ENCODE data around the gene TCEANC.

TCEANC gene

GRCh38 chrX:13614154-13614553 is 38.8 kb upstream of the TCEANC start:
- Histone ChIP-seq H3K9me3 (replicated peaks in 1 of 2; ENCODE audit: control insufficient read depth in 2 of 2, insufficient read depth in 1 of 2, low read depth in 1 of 2, low read length in 2 of 2) (no peaks in the 10 kb centered on the region), H3K18ac (ENCODE audit: low read length) (no peak overlapping the region), H3K4me3 (ENCODE audit: low read length in 2 of 2) (no peak overlapping the region), H3K23ac (ENCODE audit: low read depth, low read length, poor library complexity) (no peak overlapping the region), H4K91ac (ENCODE audit: low read depth, low read length, poor library complexity) (no peak overlapping the region), H4K8ac (ENCODE audit: low read depth, low read length) (no peak overlapping the region), H3K4ac (ENCODE audit: low read length) (no peak overlapping the region), H3K36me3 (replicated peaks in 1 of 2; ENCODE audit: control insufficient read depth in 2 of 2, insufficient read depth in 2 of 2, low read length in 2 of 2) (no peaks in the 10 kb centered on the region), H3K9ac (ENCODE audit: low read depth, low read length, poor library complexity) (no peak overlapping the region), H3K27ac (replicated peaks; ENCODE audit: low read length) (no peak overlapping the region), H2BK15ac (ENCODE audit: low read length) (no peak overlapping the region), H3K27me3 (ENCODE audit: control insufficient read depth in 3 of 3, insufficient read depth in 3 of 3, low read depth in 1 of 3, low read length in 3 of 3) (peaks cover 0 to 2% (median 0%) of the 10 kb centered on the region in 3 experiments), H2AFZ (ENCODE audit: low read length) (no peak overlapping the region), H3K79me1 (ENCODE audit: low read depth, low read length) (no peaks in the 10 kb centered on the region), H2BK5ac (ENCODE audit: low read length) (no peak overlapping the region), H2BK12ac (ENCODE audit: low read length) (no peak overlapping the region), H2AK5ac (ENCODE audit: low read depth, low read length) (no peak overlapping the region), H2BK120ac (ENCODE audit: low read depth, low read length) (no peak overlapping the region), H3K4me2 (ENCODE audit: insufficient read depth, low read length, poor library complexity, severe bottlenecking) (no peak overlapping the region), H3K4me1 (ENCODE audit: control insufficient read depth in 2 of 2, insufficient read depth in 1 of 2, low read depth in 1 of 2, low read length in 2 of 2) (no peaks in the 10 kb centered on the region), H3K14ac (ENCODE audit: low read length) (no peak overlapping the region)
- no peak for DNase-seq (ENCODE audit: low spot score)

GRCh38 chrX:13620207-13620606 is 32.7 kb upstream of the TCEANC start:
- Histone ChIP-seq H3K14ac (ENCODE audit: low read length) (no peak overlapping the region), H3K79me1 (ENCODE audit: low read depth, low read length) (no peaks in the 10 kb centered on the region), H3K18ac (ENCODE audit: low read length) (no peak overlapping the region), H3K9me3 (replicated peaks in 1 of 2; ENCODE audit: control insufficient read depth in 2 of 2, insufficient read depth in 1 of 2, low read depth in 1 of 2, low read length in 2 of 2) (no peaks in the 10 kb centered on the region), H3K23ac (ENCODE audit: low read depth, low read length, poor library complexity) (no peak overlapping the region), H2BK15ac (ENCODE audit: low read length) (no peak overlapping the region), H4K91ac (ENCODE audit: low read depth, low read length, poor library complexity) (no peak overlapping the region), H2AK5ac (ENCODE audit: low read depth, low read length) (no peak overlapping the region), H2BK120ac (ENCODE audit: low read depth, low read length) (no peak overlapping the region), H3K9ac (ENCODE audit: low read depth, low read length, poor library complexity) (no peak overlapping the region), H3K4ac (ENCODE audit: low read length) (no peak overlapping the region), H2AFZ (ENCODE audit: low read length) (no peak overlapping the region), H3K4me1 (ENCODE audit: control insufficient read depth in 2 of 2, insufficient read depth in 1 of 2, low read depth in 1 of 2, low read length in 2 of 2) (no peaks in the 10 kb centered on the region), H3K27me3 (ENCODE audit: control insufficient read depth in 3 of 3, insufficient read depth in 3 of 3, low read depth in 1 of 3, low read length in 3 of 3) (peaks cover 0 to 3% (median 0%) of the 10 kb centered on the region in 3 experiments), H2BK5ac (ENCODE audit: low read length) (no peak overlapping the region), H3K27ac (replicated peaks; ENCODE audit: low read length) (no peak overlapping the region), H4K8ac (ENCODE audit: low read depth, low read length) (no peak overlapping the region), H3K4me2 (ENCODE audit: insufficient read depth, low read length, poor library complexity, severe bottlenecking) (no peak overlapping the region), H2BK12ac (ENCODE audit: low read length) (no peak overlapping the region), H3K36me3 (replicated peaks in 1 of 2; ENCODE audit: control insufficient read depth in 2 of 2, insufficient read depth in 2 of 2, low read length in 2 of 2) (no peaks in the 10 kb centered on the region), H3K4me3 (ENCODE audit: low read length in 2 of 2) (no peak overlapping the region)
- no CpG with 5 or more reads among the region's 1 CpG for WGBS, 2 donors (ENCODE audit: extremely low coverage in 2 of 2, insufficient read length in 2 of 2, insufficient replicate concordance in 1 of 2)
- no peak for DNase-seq (ENCODE audit: low spot score)

- no peak overlapping the region for H3K4ac ChIP-seq (ENCODE audit: low read length)
- H3K9ac ChIP-seq (ENCODE audit: low read depth, low read length, poor library complexity): no peak overlapping the region
- H2BK12ac ChIP-seq (ENCODE audit: low read length): no peak overlapping the region
- no peaks in the 10 kb centered on the region for H3K9me3 ChIP-seq (replicated peaks in 1 of 2; ENCODE audit: control insufficient read depth in 2 of 2, insufficient read depth in 1 of 2, low read depth in 1 of 2, low read length in 2 of 2)
- no peak for DNase-seq (ENCODE audit: low spot score)
- no peak overlapping the region for H4K8ac ChIP-seq (ENCODE audit: low read depth, low read length)
- H2BK5ac ChIP-seq (ENCODE audit: low read length): no peak overlapping the region
- H3K4me2 ChIP-seq (ENCODE audit: insufficient read depth, low read length, poor library complexity, severe bottlenecking): no peak overlapping the region
- H3K4me1 ChIP-seq (ENCODE audit: control insufficient read depth in 2 of 2, insufficient read depth in 1 of 2, low read depth in 1 of 2, low read length in 2 of 2): no peaks in the 10 kb centered on the region
- H3K36me3 ChIP-seq (replicated peaks in 1 of 2; ENCODE audit: control insufficient read depth in 2 of 2, insufficient read depth in 2 of 2, low read length in 2 of 2): no peaks in the 10 kb centered on the region
- H3K14ac ChIP-seq (ENCODE audit: low read length): no peak overlapping the region
- H3K18ac ChIP-seq (ENCODE audit: low read length): no peak overlapping the region
- no peak overlapping the region for H3K27ac ChIP-seq (replicated peaks; ENCODE audit: low read length)
- H3K23ac ChIP-seq (ENCODE audit: low read depth, low read length, poor library complexity): no peak overlapping the region
- peaks cover 0 to 16% (median 0%) of the 10 kb centered on the region in 3 experiments for H3K27me3 ChIP-seq (ENCODE audit: control insufficient read depth in 3 of 3, insufficient read depth in 3 of 3, low read depth in 1 of 3, low read length in 3 of 3)
- no peak overlapping the region for H2BK120ac ChIP-seq (ENCODE audit: low read depth, low read length)
- no peak overlapping the region for H2BK15ac ChIP-seq (ENCODE audit: low read length)
- H3K4me3 ChIP-seq (ENCODE audit: low read length in 2 of 2): no peak overlapping the region
- H3K79me1 ChIP-seq (ENCODE audit: low read depth, low read length): no peaks in the 10 kb centered on the region
- H4K91ac ChIP-seq (ENCODE audit: low read depth, low read length, poor library complexity): no peak overlapping the region
- no peak overlapping the region for H2AK5ac ChIP-seq (ENCODE audit: low read depth, low read length)
- WGBS, 2 donors (ENCODE audit: extremely low coverage in 2 of 2, insufficient read length in 2 of 2, insufficient replicate concordance in 1 of 2): no CpG with 5 or more reads among the region's 3 CpGs
- H2AFZ ChIP-seq (ENCODE audit: low read length): no peak overlapping the region
These were observed 30.5 kb upstream of the TCEANC start for GRCh38 chrX:13622401-13622964.

- Histone ChIP-seq H3K14ac (ENCODE audit: low read length) (no peak overlapping the region), H3K18ac (ENCODE audit: low read length) (no peak overlapping the region), H3K9me3 (replicated peaks in 1 of 2; ENCODE audit: control insufficient read depth in 2 of 2, insufficient read depth in 1 of 2, low read depth in 1 of 2, low read length in 2 of 2) (peaks cover 0 to 5% of the 10 kb centered on the region in 2 donors), H3K27ac (replicated peaks; ENCODE audit: low read length) (no peak overlapping the region), H3K79me1 (ENCODE audit: low read depth, low read length) (no peaks in the 10 kb centered on the region), H2AK5ac (ENCODE audit: low read depth, low read length) (no peak overlapping the region), H2AFZ (ENCODE audit: low read length) (no peak overlapping the region), H3K27me3 (ENCODE audit: control insufficient read depth in 3 of 3, insufficient read depth in 3 of 3, low read depth in 1 of 3, low read length in 3 of 3) (peaks cover 0 to 13% (median 0%) of the 10 kb centered on the region in 3 experiments), H3K4ac (ENCODE audit: low read length) (no peak overlapping the region), H4K8ac (ENCODE audit: low read depth, low read length) (no peak overlapping the region), H3K9ac (ENCODE audit: low read depth, low read length, poor library complexity) (no peak overlapping the region), H3K4me3 (ENCODE audit: low read length in 2 of 2) (no peak overlapping the region), H2BK120ac (ENCODE audit: low read depth, low read length) (no peak overlapping the region), H3K23ac (ENCODE audit: low read depth, low read length, poor library complexity) (no peak overlapping the region), H3K4me1 (ENCODE audit: control insufficient read depth in 2 of 2, insufficient read depth in 1 of 2, low read depth in 1 of 2, low read length in 2 of 2) (no peaks in the 10 kb centered on the region), H2BK15ac (ENCODE audit: low read length) (no peak overlapping the region), H3K4me2 (ENCODE audit: insufficient read depth, low read length, poor library complexity, severe bottlenecking) (no peak overlapping the region), H4K91ac (ENCODE audit: low read depth, low read length, poor library complexity) (no peak overlapping the region), H2BK12ac (ENCODE audit: low read length) (no peak overlapping the region), H3K36me3 (replicated peaks in 1 of 2; ENCODE audit: control insufficient read depth in 2 of 2, insufficient read depth in 2 of 2, low read length in 2 of 2) (no peaks in the 10 kb centered on the region), H2BK5ac (ENCODE audit: low read length) (no peak overlapping the region)
- no peak for DNase-seq (ENCODE audit: low spot score)
- WGBS, 2 donors (ENCODE audit: extremely low coverage in 2 of 2, insufficient read length in 2 of 2, insufficient replicate concordance in 1 of 2): no CpG with 5 or more reads among the region's 8 CpGs
These were observed 25.6 kb upstream of the TCEANC start for GRCh38 chrX:13627306-13627705.

Data from neuronal stem cell (in vitro differentiated cells).